CD4-positive, alpha-beta T cell (primary cell): ENCODE data around the gene TMEM269. TPM values are rescaled to one million over a fixed set of nuclear protein-coding genes. Genes with fewer than 3 reads are reported as not detected.

ENCODE experiments used
- ATAC-seq: fragments of 200-7000 bp; cut with Tn5 transposase; one replicate; pipeline ENCODE4 v1.10.0; 2022; ENCODE audit warnings: mild to moderate bottlenecking; ENCODE audit not compliant: poor library complexity
- CTCF ChIA-PET: fragments of 350-600 bp; sonication (Branson Sonifier 250); formaldehyde crosslinking; loops from one replicate; lab custom pipeline; 2021; ENCODE audit warnings: antibody characterized with exemption, inconsistent platforms; lab: Charles Lee
- POLR2A ChIA-PET: fragments of 350-600 bp; sonication (Branson Sonifier 250); formaldehyde crosslinking; loops from one replicate; lab custom pipeline; 2021; ENCODE audit warnings: antibody characterized with exemption, inconsistent platforms; lab: Charles Lee
- DNase-seq, 14 experiments: peaks; one replicate each; pipeline ENCODE4 v3.0.0-alpha.2; 2013 to 2020; ENCODE audit warnings: mixed read lengths in 2 of 14
- H3K27ac ChIP-seq, 2 donors: one replicate each; pipeline versions ENCODE4 v1.5.1 to v1.7.0; 2013; ENCODE audit warnings: low read length in 2 of 2, low read depth in 1 of 2, mild to moderate bottlenecking in 1 of 2
- H3K27me3 ChIP-seq, 2 experiments: 1 replicate in 1 of 2; 2 replicates in 1 of 2; pipeline versions ENCODE4 v1.6.1 to v1.7.0; 2013; ENCODE audit warnings: low read length in 2 of 2, control low read depth in 1 of 2, mild to moderate bottlenecking in 1 of 2, moderate library complexity in 1 of 2; ENCODE audit not compliant: insufficient read depth in 2 of 2, control insufficient read depth in 1 of 2
- H3K36me3 ChIP-seq: one replicate; pipeline ENCODE4 v1.6.1; 2013; ENCODE audit warnings: low read length, control low read depth; ENCODE audit not compliant: insufficient read depth
- H3K4me1 ChIP-seq: one replicate; pipeline ENCODE4 v1.6.1; 2013; ENCODE audit warnings: low read length, control low read depth; ENCODE audit not compliant: insufficient read depth
- H3K4me3 ChIP-seq: one replicate; pipeline ENCODE4 v1.5.1; 2013; ENCODE audit warnings: mild to moderate bottlenecking, low read length, moderate library complexity
- H3K9me3 ChIP-seq, 2 experiments: 1 replicate in 1 of 2; 2 replicates in 1 of 2; pipeline versions ENCODE4 v1.6.1 to v1.7.0; 2013; ENCODE audit warnings: low read length in 2 of 2, mild to moderate bottlenecking in 2 of 2, control low read depth in 1 of 2, moderate library complexity in 1 of 2; ENCODE audit not compliant: control insufficient read depth in 1 of 2, insufficient read depth in 1 of 2
- H3K27ac Mint-ChIP-seq: one replicate; pipeline ENCODE4 v1.8.0; 2020; ENCODE audit warnings: mixed read lengths
- H3K27me3 Mint-ChIP-seq: one replicate; pipeline ENCODE4 v1.8.0; 2021; ENCODE audit warnings: mixed read lengths
- H3K36me3 Mint-ChIP-seq: one replicate; pipeline ENCODE4 v1.8.0; 2021; ENCODE audit warnings: low read depth, mixed read lengths
- H3K4me1 Mint-ChIP-seq: one replicate; pipeline ENCODE4 v1.8.0; 2021; ENCODE audit warnings: low read depth, mixed read lengths
- H3K4me3 Mint-ChIP-seq: one replicate; pipeline ENCODE4 v1.8.0; 2020; ENCODE audit warnings: mild to moderate bottlenecking, mixed read lengths
- H3K9me3 Mint-ChIP-seq: one replicate; pipeline ENCODE4 v1.8.0; 2020; ENCODE audit warnings: mixed read lengths
- intact Hi-C, 2 experiments: fragments of 100-400 bp; cut with DNase I in 1 of 2; cut with micrococcal nuclease in 1 of 2; formaldehyde crosslinking; loops; one replicate each; pipeline versions ENCODE4 v1.15.1 to v1.9.0; 2023 to 2025; cut with DNase I, micrococcal nuclease
- polyA plus RNA-seq, 2 donors: library from polyadenylated mRNA; unstranded; fragments of 120-200 nt; gene quantifications; one replicate each; pipeline ENCODE4 v1.2.1, GENCODE V29; 2013
- total RNA-seq, 174 experiments: library from RNA in 2 of 174; stranded (reverse) in 2 of 174; gene quantifications; one replicate each; pipeline ENCODE4 v1.2.3 and lab custom pipeline; 2021 to 2026
- TF ChIP-seq, protein P1 (sequence below): fragments of 200-600 bp; IDR thresholded peaks from one replicate; pipeline ENCODE4 v1.8.0; 2022; ENCODE audit warnings: antibody characterized with exemption, mild to moderate bottlenecking

TMEM269 gene, protein sequence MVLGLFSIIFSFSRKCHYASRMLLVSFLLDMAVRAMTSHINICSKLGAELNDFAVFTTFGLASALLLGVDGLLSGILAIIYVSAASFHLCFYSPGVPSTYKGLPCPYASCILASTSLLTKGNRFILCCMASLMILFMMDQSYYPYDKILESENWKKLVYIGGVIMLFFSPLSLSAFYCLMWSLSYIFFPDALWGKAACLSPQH
- 1 to 10 TPM in 1 of 2 experiments, under 1 TPM in 1; 0.60 to 1.1 TPM for total RNA-seq
- 0.19 TPM for polyA plus RNA-seq (2013, experiment 1 of 2)
- polyA plus RNA-seq (2013, experiment 2 of 2): 0.30 TPM
- total RNA-seq (lab: John Stamatoyannopoulos, UW): 0.07 to 3.0 (median 0.59) reads per million in 172 experiments

DNA sequence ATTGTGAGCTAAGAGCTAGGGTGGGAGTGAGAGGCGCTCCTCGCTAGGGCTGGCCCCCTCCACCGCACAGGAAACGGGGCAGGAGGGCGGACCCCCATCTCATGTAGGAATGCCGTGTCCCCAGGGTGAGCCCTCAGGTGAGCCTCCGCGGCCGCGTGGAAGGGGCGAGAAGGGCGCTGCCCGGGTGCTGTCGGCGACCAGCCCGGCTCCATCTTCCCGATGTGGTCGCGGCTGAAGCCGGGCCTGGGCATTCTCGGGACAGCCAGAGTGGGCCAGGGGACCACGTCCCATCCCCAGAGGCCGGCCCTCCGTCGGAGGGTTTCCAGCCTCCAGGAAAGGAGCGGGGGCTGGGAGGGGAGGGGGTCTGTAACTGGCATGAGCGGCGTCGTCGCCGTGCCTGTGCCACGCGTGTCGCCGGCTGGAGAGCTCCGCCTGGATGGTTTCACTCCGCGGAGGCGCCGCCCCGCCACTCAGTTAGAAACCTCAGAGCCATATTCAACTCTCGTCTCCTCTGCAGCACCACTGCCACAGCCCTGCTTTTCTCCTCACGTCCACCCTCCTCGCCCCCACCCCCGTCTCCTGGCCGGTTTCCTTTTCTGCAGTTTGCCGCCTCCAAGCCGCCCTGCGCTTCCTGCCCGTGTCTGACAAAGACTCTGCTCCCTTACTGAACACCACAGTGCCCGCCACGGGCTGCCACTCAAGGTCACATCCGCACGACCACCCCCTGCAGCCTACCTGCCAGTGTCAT, at the start of gene TMEM269:
Gene TMEM269, plus strand, starts transcription at position 46 of the 748 bp plus-strand sequence. CDS start 4,903 bp downstream, outside the sequence.
- Histone ChIP-seq H3K27ac (no peak within 1 kb of the TSS), H3K9me3 (no peaks in the 10 kb centered on the region), H3K27me3 (no peaks in the 10 kb centered on the region), H3K4me1 (peaks cover 16% of the 10 kb centered on the region), H3K36me3 (peaks cover 12% of the 10 kb centered on the region), H3K4me3 (peak within 1 kb of the TSS; percentile 61)
- peak within 1 kb of the TSS; percentile 89 for H3K4me3 Mint-ChIP-seq
- TF ChIP-seq, protein P1, sequence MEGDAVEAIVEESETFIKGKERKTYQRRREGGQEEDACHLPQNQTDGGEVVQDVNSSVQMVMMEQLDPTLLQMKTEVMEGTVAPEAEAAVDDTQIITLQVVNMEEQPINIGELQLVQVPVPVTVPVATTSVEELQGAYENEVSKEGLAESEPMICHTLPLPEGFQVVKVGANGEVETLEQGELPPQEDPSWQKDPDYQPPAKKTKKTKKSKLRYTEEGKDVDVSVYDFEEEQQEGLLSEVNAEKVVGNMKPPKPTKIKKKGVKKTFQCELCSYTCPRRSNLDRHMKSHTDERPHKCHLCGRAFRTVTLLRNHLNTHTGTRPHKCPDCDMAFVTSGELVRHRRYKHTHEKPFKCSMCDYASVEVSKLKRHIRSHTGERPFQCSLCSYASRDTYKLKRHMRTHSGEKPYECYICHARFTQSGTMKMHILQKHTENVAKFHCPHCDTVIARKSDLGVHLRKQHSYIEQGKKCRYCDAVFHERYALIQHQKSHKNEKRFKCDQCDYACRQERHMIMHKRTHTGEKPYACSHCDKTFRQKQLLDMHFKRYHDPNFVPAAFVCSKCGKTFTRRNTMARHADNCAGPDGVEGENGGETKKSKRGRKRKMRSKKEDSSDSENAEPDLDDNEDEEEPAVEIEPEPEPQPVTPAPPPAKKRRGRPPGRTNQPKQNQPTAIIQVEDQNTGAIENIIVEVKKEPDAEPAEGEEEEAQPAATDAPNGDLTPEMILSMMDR: no peak
- H3K27ac Mint-ChIP-seq: peak within 1 kb of the TSS; percentile 49
- intact Hi-C loops: loop anchor here in 1 of 2 experiments (5.0 kb wide), 1 partner anchor 1567 kb away; no protein-coding TSS in a partner anchor
- peak; percentile 91 for ATAC-seq
- POLR2A ChIA-PET: interaction anchor here (0.9 to 2.7 kb wide), 3 partner anchors 18 to 102 kb away, joined by 3 to 28 read pairs (median 4); partner anchors contain the start of genes C1orf50, P3H1 and YBX1
- no peaks in the 10 kb centered on the region for H3K9me3 Mint-ChIP-seq
- H3K27me3 Mint-ChIP-seq: no peaks in the 10 kb centered on the region
- DNase-seq: peak; percentile 20 to 62 (median 46)
- H3K4me1 Mint-ChIP-seq: peaks cover 21% of the 10 kb centered on the region
- CTCF ChIA-PET: interaction anchor here (1.0 to 1.5 kb wide), 2 partner anchors 23 to 138 kb away, joined by 3 read pairs; no protein-coding TSS in a partner anchor
- peaks cover 23% of the 10 kb centered on the region for H3K36me3 Mint-ChIP-seq

GRCh38 chr1:42735056-42735455, 49.7 kb upstream of the TMEM269 start:
- H3K4me1 ChIP-seq: peaks cover 7% of the 10 kb centered on the region
- Mint-ChIP-seq H3K36me3 (no peaks in the 10 kb centered on the region), H3K9me3 (no peaks in the 10 kb centered on the region), H3K27ac (no peak overlapping the region), H3K4me1 (peaks cover 9% of the 10 kb centered on the region), H3K27me3 (no peaks in the 10 kb centered on the region), H3K4me3 (no peak overlapping the region)
- no peak overlapping the region for H3K4me3 ChIP-seq
- no peaks in the 10 kb centered on the region for H3K27me3 ChIP-seq
- TF ChIP-seq, protein P1: no peak
- CTCF ChIA-PET: no interaction called here
- H3K36me3 ChIP-seq: no peaks in the 10 kb centered on the region
- intact Hi-C loops: no loop called here
- POLR2A ChIA-PET: no interaction called here
- no peak overlapping the region for H3K27ac ChIP-seq
- ATAC-seq (no peak), DNase-seq (no peak)
- no peaks in the 10 kb centered on the region for H3K9me3 ChIP-seq

DNA sequence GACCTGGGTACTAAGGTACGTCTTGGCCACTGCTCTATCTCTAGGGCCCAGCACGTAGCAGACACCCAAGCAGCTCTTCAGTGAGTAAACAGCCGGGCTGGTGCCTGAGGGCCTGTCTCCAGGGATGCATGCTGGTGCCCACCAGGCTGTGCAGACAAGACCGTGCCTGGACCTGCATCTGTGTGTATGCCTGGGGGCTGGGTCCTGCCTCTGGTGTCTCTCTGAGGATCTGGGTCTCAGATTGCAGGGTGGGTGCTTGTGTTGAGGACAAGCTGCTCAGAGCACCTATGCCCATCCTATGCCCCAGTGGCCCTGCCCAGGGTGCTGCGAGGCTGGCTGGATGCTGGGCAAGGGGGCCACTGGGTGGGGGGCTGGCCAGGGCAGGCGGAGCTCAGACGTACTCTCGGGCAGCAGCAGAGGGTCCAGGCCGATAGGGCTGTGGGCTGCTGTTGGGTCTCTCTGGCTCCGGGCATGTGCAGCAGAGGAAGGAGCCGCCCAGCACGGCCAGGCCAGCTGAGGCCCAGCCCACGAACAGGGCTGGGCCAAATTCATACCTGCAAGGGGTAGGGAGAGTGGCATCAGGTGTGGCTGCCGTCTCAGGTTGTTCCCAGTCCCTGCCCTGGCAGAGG, 49.2 kb upstream of the TMEM269 start:
- CTCF ChIA-PET: no interaction called here
- ATAC-seq (no peak), DNase-seq (no peak)
- H3K4me1 ChIP-seq: peaks cover 7% of the 10 kb centered on the region
- peaks cover 9% of the 10 kb centered on the region for H3K4me1 Mint-ChIP-seq
- H3K4me3 ChIP-seq: no peak overlapping the region
- intact Hi-C loops: no loop called here
- no peaks in the 10 kb centered on the region for H3K36me3 Mint-ChIP-seq
- H3K4me3 Mint-ChIP-seq: no peak overlapping the region
- no peak overlapping the region for H3K27ac ChIP-seq
- no peaks in the 10 kb centered on the region for H3K36me3 ChIP-seq
- H3K9me3 ChIP-seq: no peaks in the 10 kb centered on the region
- no peaks in the 10 kb centered on the region for H3K27me3 ChIP-seq
- POLR2A ChIA-PET: no interaction called here
- no peaks in the 10 kb centered on the region for H3K9me3 Mint-ChIP-seq
- no peak overlapping the region for H3K27ac Mint-ChIP-seq
- TF ChIP-seq, protein P1: no peak
- no peaks in the 10 kb centered on the region for H3K27me3 Mint-ChIP-seq
